HG02840 (cell line): ENCODE results near the gene C1orf116.

Experiments
- ATAC-seq: cut with Tn5 transposase; IDR thresholded peaks from one replicate; pipeline ENCODE4 v1.9.1; 2021; ENCODE audit warnings: mild to moderate bottlenecking, moderate library complexity, moderate number of reproducible peaks; ENCODE audit not compliant: unreplicated experiment, low FRiP score

The C1orf116 gene

GRCh38 chr1:207021139-207021861 lies 11.3 kb downstream of the C1orf116 start:
- no peak for ATAC-seq

GRCh38 chr1:207020709-207021107 lies 11.8 kb downstream of the C1orf116 start:
- no peak for ATAC-seq

- no peak for ATAC-seq
Measured at GRCh38 chr1:207020065-207020708, 12.4 kb downstream of the C1orf116 start.

GRCh38 chr1:207019661-207020060 lies 12.9 kb downstream of the C1orf116 start:
- no peak for ATAC-seq

GRCh38 chr1:207019161-207019560 lies 13.4 kb downstream of the C1orf116 start:
- no peak for ATAC-seq

- ATAC-seq = no peak
Measured at GRCh38 chr1:207018707-207019106, 13.8 kb downstream of the C1orf116 start.

- no peak for ATAC-seq
Measured at GRCh38 chr1:207017615-207018559, 14.7 kb downstream of the C1orf116 start.

GRCh38 chr1:207015791-207016190 lies 16.8 kb downstream of the C1orf116 start:
- ATAC-seq = no peak

GRCh38 chr1:207014728-207015127 lies 17.8 kb downstream of the C1orf116 start:
- ATAC-seq = no peak

- no peak for ATAC-seq
Measured at GRCh38 chr1:207013321-207014085, 19.1 kb downstream of the C1orf116 start.

GRCh38 chr1:207010726-207011125 lies 21.8 kb downstream of the C1orf116 start:
- no peak for ATAC-seq

- no peak for ATAC-seq
Measured at GRCh38 chr1:207009945-207010344, 22.6 kb downstream of the C1orf116 start.

- ATAC-seq = no peak
Measured at GRCh38 chr1:207009182-207009850, 23.2 kb downstream of the C1orf116 start.

GRCh38 chr1:207007352-207008033 lies 25.1 kb downstream of the C1orf116 start:
- ATAC-seq = no peak

- ATAC-seq = no peak
Measured at GRCh38 chr1:207006914-207007313, 25.6 kb downstream of the C1orf116 start.

GRCh38 chr1:207006083-207006482 lies 26.5 kb downstream of the C1orf116 start:
- ATAC-seq = no peak

- no peak for ATAC-seq
Measured at GRCh38 chr1:207004931-207005830, 27.4 kb downstream of the C1orf116 start.

- ATAC-seq = no peak
Measured at GRCh38 chr1:207003210-207003609, 29.3 kb downstream of the C1orf116 start.
